ENCODE measurements around the gene KANSL1.

KANSL1 gene

DNA sequence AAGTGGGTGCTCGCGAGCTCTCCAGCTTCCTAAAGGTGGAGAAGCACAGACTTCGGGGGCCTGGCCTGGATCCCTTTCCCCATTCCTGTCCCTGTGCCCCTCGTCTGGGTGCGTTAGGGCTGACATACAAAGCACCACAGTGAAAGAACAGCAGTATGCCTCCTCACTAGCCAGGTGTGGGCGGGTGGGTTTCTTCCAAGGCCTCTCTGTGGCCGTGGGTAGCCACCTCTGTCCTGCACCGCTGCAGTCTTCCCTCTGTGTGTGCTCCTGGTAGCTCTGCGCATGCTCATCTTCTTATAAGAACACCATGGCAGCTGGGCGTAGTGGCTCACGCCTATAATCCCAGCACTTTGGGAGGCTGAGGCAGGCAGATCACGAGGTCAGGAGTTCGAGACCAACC, 196.1 kb downstream of the KANSL1 start:
- no peak for DNase-seq (ENCODE audit: low spot score)

GRCh38 chr17:45996282-45996937, 196.8 kb downstream of the KANSL1 start:
- no peak for DNase-seq (ENCODE audit: low spot score)

DNA sequence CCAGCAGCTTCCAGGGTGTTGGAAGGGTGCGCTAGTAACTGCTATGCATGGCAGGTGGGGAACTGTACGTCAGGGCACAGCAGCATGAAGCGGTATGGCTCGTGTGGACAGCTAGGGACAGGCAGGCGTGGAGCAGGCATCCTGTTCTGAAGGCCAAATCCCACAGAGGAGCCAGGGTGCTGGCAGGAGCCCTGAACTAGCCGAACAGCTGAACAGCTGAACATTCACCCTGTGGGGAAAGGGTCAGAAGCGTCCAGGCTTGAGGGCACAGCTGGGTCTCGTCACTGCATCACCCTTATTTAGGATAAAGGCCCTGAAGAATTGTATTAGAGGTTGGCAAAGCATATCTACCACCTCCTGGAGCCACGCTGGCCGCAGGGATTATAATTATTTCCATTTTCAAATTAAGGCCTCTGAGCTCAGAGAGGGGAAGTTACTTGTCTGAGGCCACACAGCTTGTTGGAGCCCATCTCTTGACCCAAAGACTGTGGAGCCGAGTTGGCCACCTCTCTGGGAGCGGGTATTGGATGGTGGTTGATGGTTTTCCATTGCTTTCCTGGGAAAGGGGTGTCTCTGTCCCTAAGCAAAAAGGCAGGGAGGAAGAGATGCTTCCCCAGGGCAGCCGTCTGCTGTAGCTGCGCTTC, 197.5 kb downstream of the KANSL1 start:
- no peak for DNase-seq (ENCODE audit: low spot score)

GRCh38 chr17:45994987-45995386, 198.2 kb downstream of the KANSL1 start:
- no peak for DNase-seq (ENCODE audit: low spot score)

- no peak for DNase-seq (ENCODE audit: low spot score)
Measured at GRCh38 chr17:45993962-45994627, 199.1 kb downstream of the KANSL1 start.

GRCh38 chr17:45992904-45993303, 200.3 kb downstream of the KANSL1 start:
- no peak for DNase-seq (ENCODE audit: low spot score)

DNA sequence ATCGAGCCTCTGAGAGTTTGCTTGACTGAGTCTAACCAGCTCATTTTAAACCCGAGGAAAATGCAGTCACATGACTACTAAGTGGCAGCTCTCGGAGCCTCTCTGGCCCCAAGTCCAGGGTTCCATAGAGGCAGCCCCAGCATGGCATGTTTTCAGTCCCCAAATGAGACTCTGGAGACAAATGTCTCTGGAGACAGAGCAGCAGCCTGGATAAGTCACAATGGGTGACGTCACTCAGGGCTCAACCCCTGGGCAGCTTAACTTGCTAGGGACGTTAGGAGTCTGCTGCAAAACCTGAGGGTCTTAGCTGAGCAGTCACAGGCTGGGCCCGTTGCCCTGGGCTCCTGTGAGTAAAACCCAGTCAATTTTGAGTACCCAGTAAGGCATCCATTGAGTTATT, 201.1 kb downstream of the KANSL1 start:
- DNase-seq (ENCODE audit: low spot score) = no peak

DNA sequence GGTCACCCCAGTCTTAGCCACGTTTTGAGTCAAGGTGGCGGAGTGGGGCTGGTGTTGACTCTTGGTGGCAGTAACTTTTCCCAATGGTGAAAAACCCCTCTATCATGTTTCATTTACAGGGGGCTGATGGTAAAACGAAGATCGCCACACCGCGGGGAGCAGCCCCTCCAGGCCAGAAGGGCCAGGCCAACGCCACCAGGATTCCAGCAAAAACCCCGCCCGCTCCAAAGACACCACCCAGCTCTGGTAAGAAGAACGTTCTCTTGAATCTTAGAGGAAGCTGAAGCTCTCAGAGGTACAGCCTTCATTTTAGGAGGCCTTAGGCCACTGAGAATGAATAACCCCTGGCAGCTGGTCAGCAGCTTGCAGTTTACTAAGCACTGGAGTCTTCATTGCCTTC, 201.9 kb downstream of the KANSL1 start:
- no peak for DNase-seq (ENCODE audit: low spot score)

- no peak for DNase-seq (ENCODE audit: low spot score)
Measured at GRCh38 chr17:45990886-45991285, 202.3 kb downstream of the KANSL1 start.

DNA sequence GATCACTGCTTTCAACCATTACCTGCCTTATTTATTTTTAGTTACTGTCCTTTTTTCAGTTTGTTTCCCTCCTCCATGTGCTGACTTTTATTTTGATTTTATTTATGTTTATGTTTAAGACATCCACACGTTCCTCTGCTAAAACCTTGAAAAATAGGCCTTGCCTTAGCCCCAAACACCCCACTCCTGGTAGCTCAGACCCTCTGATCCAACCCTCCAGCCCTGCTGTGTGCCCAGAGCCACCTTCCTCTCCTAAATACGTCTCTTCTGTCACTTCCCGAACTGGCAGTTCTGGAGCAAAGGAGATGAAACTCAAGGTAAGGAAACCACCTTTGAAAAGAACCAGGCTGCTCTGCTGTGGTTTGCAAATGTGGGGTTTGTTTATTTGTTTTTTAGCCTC, 203.5 kb downstream of the KANSL1 start:
- no peak for DNase-seq (ENCODE audit: low spot score)

DNA sequence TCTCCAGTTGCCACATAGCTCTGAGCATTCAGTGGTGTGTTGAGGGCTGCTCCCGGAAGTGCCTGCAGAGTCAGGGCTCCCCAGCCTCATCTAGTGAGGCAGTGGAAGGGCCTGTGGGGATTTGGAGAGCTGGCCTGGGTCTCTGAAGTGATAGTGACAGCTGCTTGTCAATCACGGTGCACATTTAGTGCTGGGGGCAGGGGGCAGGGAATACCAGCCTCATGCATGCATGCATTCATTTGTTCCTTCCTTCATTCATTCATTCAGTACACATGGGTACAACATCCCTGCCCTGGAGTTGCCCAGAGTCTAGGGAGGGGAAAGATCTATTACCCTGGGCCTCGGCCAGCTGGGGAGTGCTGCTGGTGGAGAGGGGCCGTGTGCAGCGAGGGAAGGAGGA, 205.5 kb downstream of the KANSL1 start:
- DNase-seq (ENCODE audit: low spot score) = no peak

GRCh38 chr17:45986056-45986455, 207.2 kb downstream of the KANSL1 start:
- no peak for DNase-seq (ENCODE audit: low spot score)

GRCh38 chr17:45985447-45985846, 207.8 kb downstream of the KANSL1 start:
- no peak for DNase-seq (ENCODE audit: low spot score)

DNA sequence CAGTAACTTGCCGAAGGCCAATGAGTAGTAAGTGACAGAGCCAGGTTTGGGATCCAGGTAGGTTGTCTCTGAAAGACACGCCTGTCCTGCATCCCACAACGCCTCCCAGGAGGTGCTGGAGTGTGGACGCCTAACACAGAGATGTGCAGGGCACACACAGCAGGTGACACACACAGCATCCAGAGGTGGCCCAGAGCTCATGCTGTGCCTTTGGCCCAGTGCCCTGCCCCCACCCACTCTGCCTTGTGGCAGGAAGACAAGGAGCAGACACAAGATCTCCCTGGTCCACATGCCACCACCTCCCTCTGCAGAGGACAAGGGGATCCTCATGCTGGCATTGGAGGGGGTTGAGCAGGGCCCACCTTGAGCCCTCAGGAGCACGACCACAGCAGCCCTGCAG, 208.9 kb downstream of the KANSL1 start:
- no peak for DNase-seq (ENCODE audit: low spot score)

DNA sequence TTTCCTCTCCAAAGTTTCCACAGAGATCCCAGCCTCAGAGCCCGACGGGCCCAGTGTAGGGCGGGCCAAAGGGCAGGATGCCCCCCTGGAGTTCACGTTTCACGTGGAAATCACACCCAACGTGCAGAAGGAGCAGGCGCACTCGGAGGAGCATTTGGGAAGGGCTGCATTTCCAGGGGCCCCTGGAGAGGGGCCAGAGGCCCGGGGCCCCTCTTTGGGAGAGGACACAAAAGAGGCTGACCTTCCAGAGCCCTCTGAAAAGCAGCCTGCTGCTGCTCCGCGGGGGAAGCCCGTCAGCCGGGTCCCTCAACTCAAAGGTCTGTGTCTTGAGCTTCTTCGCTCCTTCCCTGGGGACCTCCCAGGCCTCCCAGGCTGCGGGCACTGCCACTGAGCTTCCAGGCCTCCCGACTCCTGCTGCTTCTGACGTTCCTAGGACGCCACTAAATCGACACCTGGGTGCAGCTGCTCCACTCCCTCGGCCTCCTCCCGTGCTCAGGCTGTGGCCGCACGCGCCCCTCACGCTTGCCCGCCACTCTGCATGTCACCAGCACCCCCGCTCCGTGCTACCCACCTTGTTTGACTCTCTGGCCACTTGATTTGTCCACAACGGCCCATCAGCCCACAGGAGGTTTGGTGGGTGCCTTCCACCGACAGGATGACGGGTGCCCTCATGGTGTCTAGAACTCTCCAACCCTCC, 209.5 kb downstream of the KANSL1 start:
- no peak for DNase-seq (ENCODE audit: low spot score)

- DNase-seq (ENCODE audit: low spot score) = no peak
Measured at GRCh38 chr17:45982791-45983613, 210.2 kb downstream of the KANSL1 start.

- no peak for DNase-seq (ENCODE audit: low spot score)
Measured at GRCh38 chr17:45981306-45981705, 211.9 kb downstream of the KANSL1 start.

- DNase-seq (ENCODE audit: low spot score) = no peak
Measured at GRCh38 chr17:45980855-45981254, 212.4 kb downstream of the KANSL1 start.
